HG03103 (cell line): ENCODE results near the gene TRIM46.
"Not testable (repeated sequence)": the region's sequence is repeated elsewhere in the genome, so short reads cannot be mapped to it uniquely, and the experiment has no call there.

Experiments used
- ATAC-seq: cut with Tn5 transposase; IDR thresholded peaks from one replicate; pipeline ENCODE4 v1.9.1; 2021; ENCODE audit warnings: low read depth; ENCODE audit not compliant: unreplicated experiment

Gene TRIM46

DNA sequence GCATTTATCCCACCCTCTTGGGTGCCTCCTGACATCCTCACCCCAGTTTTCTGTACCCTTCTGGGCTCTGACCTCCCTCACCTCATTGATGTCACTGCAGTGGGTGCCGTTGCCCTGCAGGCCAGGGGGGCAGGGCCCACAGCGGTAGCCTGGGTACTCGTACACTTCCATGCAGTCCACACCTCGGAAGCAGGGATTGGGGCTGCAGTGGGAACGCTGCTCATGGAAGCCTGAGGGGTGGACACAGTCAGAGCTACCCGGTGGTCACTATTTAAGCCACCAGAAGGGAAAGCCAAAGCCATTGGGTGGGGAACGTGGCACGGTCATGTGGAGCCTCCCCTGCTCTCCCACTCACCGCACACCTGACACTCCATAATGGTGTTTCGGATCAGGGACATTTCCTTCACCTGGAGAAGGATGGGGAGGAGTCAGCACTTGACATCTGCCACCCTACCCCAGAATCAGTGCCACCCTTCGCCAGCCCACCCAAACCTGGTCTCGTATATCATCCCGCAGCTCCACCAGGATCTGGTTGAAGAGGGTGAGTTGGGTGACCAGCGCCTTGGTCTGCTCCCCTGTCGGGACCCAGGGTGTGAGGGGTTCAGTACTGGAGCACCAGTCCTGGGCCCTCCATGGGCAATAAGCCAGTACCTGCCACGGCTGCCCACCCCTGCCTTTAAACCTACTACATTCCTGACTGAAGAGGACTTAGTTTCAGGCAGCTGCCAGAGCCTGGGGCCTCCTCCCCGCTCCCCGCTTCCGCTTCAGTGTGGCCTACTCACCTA lies 29.3 kb downstream of the TRIM46 start:
- ATAC-seq: no peak

DNA sequence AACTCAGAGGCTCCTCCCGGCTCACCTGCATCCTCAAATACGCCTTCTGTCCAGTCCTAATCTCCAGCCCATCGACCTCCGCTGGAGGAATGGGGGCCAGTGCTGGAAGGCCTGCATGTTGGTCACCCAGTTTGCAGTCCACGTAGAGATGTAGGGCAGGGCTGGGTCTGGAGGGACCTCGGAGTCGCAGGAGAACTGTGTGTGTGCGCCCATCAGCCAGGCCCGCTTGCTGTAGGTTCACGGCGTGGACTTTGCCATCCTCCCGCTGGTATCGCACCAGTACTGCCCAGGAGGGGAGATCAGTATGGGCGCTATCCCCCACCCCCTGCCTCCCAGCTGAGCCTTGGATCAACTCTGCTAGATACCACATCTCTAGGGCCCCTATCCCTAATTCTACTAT lies 31.4 kb downstream of the TRIM46 start:
- ATAC-seq: no peak

DNA sequence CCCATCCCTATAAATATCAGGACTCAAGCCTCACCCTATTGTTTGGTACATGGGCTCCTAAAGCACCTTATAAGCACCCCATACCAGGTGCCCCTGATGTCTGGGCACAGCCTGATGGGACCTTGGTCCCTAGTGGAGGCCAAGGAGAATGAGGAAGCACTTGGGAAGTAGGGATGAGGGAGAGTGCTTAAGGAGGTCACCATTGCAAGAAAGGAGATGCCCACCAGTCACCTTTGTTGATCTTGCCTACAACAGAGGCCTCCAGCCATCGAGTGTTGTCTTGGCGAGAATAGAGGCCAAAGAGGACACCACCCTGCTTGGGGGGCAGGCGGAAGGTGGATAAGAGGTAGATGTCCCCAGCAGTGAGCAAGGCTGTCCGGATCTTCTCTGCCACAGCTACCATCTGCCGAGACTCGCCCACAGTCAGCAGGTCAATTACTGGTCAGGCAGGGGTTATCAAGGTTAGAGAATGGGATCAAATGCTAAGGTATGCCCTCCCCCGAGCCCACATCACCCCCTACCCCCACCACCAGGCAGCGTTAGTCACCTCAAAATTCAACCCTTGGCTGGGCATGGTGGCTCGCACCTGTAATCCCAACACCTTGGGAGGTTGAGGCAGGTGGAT lies 32.4 kb downstream of the TRIM46 start:
- ATAC-seq: no peak

DNA sequence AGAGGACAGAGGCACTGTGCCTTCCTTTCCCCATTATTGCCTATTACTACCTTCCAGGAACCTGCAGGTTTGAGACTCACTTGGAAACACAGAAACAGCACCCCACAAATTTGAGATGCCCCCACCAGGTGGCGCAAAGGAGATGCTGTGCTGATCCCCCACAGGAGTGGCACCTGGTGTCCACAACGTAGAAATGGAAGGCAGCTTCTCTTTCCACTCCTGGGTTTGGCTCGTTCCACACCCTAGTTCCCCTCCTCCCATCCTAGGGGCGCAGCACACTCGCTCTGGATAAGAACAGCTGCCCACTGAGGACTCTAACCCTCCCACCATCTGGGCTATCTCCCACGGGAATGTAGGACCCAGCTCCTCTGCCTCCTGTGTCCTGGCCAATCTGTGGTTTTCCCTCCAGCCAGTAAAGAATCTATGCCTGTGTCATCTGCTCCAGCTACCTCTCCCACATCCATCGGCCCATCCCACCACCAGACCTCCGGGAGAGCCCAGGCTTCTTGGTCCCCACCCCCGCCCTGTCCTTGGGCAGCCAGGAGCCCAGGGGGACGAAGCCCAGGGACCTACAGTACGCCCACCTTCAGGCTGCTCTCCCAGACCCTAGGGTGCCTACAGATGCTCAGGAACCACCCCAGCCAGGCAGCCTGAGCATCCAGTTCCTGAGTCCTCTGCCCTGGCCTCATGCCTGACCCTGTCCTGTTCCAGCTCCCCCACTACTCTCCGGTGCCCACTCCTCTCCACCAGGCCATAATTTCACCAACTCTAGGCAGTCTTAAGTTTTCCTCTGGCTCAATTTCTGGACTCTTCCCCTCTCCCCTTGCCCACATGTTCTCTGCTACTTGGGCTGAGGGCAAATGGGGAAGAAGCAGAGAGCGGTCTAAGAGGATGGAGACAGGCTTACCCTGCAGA lies 33.5 kb downstream of the TRIM46 start:
- ATAC-seq: no peak

DNA sequence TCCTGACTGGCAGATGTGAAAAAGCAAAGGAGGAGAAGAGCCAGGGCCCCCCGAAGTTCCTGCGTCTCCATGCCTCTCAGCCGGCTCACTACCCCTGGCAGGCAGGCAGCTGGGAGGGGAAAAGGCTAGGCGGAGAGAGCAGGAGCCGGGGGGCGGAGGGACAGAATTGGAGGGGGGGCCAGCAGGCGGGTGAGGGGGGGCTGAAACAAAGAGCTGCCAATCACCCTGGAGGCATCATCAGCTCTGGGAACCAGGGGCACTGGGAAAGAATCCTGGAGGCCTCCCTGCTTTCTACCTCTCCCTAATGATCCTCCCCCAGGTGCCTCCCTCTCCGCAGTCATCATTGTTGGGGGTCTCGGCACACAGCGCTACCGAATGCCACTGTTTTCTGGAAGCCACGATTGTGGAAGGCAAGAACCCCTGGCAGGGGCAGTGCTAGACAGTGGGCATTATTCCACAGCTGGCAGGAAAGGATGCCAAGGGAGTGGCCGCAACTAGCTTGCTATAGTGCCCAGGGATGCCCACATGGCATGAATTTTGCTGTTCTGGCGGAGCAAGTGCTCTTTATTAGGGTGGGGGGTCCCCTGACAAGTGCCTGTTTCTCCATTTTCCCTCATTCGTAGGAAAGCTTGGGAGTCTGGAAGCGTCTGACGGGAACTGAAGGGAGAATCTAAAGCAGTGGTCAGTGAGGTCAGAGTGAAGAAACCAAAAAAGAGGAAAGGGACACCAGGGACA lies 34.3 kb downstream of the TRIM46 start, which contains the start of gene THBS3:
THBS3 (minus strand) TSS at position 92 of the 735 bp plus-strand sequence; CDS start at position 71, 21 bp downstream.
- no peak for ATAC-seq

DNA sequence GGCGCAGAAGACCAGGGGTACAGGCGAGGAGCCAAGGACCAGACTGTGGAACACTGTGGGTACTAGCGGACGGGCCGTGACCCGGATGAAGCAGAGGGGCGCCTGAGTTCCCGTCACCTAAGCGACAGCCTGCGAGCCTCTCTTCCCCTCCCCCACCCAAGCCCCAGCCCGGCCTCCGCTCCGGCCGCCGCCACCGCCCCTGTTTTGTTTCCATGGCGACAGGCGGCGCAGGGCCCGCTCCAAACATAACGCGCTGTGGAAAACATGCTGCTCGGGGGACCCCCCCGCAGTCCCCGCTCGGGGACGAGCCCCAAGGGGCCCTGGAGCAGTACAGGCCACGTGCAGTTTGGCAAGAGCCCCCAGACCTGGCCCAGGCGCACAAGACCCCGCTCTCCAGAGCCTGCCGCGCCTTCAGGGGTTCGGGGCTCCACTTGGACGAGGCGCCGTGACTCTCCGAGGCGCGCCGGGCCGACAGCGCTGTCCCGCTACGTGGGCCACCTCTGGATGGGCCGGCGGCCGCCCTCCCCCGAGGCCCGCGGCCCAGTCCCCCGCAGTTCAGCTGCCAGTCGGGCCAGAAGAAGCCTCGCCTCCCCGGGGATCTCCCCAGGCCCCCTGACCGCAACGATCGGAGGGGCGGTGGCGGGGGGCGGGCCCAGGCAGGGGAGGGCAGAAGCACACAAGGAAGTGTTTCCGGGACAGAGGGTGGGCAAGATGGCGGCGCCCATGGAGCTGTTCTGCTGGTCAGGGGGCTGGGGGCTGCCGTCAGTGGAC lies 35.1 kb downstream of the TRIM46 start, which contains the start of gene MTX1:
MTX1 (plus strand) TSS at position 155 of the 771 bp plus-strand sequence; CDS start at position 265, 110 bp downstream.
- no peak for ATAC-seq

DNA sequence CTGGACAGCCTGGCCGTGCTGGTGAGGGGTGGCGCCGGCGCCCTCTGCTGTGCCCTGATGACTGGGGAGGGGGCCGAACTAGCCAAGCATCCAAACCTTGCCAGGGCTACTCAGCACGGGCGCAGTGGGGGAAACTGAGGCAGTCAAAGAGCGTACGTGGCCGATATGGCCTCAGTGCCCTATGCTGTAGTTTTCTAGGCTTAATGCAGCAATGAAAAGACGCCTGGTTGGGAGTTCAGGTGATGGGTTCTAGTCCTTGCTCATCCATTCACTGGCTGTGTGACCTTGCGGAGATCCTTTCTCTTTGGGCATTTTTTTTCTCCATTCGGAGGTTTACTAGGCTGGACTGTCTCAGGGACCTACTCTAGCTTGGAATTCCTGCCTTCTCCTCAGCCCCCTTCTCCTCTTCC lies 35.7 kb downstream of the TRIM46 start:
- ATAC-seq: no peak

DNA sequence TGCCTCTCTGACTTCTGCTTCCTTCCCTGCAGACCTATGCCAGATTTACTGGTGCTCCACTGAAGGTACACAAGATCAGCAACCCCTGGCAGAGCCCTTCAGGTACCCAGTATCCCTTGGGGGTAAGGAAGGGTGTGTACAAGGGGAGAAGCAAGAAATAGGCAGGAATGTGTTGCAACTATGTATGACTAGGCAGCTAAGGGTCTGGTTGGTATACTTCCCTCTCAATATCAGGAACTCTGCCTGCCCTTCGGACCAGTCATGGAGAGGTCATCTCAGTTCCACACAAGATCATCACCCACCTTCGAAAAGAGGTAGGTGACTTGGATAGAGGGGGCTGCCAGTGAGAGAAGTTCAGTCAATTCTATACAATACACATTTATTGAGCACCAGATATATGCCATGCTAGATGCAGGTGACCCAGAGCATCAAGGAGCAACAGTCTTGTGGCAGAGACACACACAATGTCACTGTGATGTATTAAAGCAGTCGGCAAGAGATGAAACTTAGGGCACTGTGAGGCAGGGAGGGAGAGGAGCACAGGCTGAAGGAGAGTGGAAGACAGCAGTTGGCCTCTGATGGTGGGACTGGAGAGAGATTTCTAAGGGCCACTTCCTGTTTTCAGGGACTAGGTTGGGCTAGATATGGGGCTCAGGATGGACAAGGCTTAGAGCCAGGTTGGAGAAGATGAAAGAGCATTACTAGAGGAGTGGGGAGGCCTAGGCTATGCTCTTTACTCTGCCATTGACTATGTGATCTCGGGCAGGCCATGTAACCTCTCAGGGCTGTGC lies 36.9 kb downstream of the TRIM46 start:
- ATAC-seq: no peak

DNA sequence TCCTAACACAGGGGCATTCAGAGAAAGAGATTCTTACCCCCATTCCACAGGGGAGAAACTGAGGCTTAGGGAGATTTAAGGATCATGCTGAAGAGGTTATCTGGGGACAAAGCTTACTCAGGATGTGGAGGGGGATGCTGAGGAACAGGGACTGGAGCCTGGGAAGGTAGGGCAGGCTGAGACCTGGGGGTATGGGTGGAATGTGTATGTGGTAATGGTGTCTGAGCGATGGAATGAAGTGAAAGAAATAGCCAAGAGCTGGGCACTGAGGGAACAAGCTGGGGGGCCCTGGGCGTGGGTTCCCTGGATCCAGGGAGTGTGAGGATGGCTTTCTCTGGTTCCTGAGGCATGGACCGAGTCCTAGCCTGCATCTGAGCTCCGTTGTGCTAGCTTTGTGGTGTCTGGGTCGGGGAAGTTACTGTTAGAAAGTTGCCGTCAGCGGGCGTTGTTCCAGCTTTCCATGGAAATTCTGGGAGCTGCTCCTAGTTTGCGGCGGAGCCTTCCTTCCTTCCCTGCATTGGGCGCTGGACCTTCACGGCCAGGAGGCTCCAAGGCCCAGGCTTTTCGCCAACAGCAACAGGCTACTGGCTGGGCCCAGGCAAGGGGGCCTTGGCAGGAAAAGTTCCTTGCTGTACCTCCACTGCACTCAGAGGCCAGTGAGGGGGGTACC lies 37.9 kb downstream of the TRIM46 start:
- ATAC-seq: not testable (repeated sequence)

DNA sequence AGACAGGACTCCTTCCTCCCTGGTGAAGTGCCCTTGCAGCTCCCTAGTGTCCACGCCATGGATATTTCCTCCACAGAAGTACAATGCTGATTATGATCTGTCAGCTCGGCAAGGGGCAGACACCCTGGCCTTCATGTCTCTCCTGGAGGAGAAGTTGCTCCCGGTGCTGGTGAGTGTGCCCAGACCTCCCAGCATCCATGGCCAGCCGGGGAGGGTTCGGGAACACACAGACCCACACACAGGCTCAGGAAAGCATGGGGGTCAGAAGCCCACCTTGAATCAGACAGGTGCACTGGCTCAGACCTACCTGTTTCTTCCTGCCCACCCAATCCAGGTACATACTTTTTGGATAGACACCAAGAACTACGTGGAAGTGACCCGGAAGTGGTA lies 38.4 kb downstream of the TRIM46 start:
- ATAC-seq: not testable (repeated sequence)

DNA sequence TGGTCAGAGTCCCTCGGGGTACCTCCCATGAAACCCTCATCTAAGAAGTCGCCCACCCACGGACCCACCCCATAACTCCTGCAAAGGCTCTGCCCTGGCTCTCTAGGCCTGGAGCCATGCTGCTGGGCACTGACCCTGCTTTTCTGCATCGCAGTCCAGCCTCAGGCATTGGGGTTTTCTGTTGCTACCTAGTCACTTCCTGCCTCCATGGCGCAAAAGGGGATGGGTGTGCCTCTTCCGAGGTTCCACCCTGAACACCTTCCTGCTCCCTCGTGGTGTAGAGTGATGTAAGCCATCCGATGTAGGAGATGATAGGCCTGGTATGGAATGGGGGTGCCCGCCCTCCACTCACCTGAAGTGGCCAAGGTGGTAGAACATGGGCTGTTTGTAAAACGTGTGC lies 41.1 kb downstream of the TRIM46 start:
- ATAC-seq: not testable (repeated sequence)

DNA sequence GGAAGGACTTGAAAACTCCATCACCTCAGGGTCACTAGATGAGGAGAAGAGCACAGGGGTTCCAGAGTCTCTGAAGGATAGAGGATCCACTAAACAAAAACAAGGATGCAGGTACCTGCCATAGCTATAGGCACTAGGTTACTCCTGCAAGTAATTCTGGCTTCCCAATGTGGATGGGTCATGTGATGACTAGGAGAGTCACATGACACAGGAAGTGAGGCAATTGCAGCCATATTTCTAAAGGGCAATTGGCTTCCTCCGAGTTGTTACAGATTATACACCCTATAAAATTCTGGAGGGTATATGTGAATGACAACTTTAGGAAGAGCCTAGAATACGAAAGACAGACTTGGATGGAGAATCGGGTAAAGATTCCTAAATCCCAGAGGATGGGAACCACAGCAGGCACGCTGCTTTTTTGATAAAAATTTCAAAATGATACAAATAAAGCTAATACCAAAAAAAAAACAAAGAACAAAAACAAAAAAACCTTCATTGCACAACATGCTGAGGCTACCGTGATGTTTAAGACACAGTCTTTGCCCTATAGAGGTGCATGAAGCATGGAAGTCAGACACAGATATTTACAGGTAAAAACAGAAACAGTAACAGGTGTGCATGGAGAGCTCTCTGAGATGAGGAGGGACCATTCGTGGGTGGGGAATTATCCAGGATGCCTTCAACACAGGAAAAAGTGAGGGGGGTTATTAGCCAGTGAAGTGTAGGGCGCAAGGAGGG lies 45.4 kb downstream of the TRIM46 start:
- ATAC-seq: no peak

DNA sequence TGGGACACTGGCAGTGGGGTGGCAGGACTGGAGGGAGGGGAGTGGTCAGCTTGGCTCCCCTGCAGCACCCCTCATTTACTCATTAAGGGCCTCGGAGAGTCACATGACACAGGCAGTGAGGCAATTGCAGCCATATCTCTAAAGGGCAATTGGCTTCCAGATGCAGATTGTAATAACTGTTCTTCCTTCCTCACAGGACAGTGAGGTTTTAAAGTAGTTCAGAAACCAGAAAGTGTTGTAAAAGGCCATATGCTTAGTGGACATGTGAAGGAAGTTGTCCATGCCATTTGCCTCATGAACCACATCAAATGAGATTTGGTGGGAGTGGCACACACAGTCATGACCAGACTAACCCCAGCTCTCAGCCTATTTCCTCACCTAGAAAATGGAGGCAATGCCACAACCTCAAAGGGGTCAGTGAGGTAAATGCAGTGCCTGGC lies 46.0 kb downstream of the TRIM46 start:
- no peak for ATAC-seq

DNA sequence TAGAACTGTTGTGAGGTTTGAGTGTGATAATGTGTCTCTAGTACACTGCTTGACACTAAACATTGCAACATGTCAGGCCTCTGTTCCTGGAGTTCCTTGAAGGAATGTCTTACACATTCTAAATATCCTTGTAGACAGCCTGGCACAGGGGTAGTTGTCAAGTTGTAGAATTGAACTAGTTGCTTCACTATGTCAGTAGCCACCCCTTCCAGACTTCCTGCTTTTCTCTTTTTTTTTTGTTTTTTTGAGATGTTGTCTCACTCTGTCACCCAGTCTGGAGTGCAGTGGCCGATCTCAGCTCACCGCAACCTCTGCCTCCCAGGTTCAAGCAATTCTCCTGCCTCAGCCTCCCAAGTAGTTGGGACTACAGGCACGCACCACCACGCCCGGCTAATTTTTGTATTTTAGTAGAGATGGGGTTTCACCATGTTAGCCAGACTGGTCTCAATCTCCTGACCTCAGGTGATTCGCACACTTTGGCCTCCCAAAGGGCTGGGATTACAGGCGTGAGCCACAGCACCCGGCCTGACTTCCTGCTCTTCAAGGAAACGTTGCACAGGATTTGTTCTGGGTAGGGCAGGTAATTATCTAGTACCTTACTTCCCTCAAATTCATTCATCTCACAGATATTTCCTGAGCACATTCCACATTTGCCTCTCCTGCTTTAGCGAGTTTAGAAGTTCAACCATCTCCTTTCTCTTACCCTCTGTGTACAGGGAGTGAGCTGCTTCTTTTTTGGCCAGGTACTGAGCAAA lies 46.7 kb downstream of the TRIM46 start:
- not testable (repeated sequence) for ATAC-seq

DNA sequence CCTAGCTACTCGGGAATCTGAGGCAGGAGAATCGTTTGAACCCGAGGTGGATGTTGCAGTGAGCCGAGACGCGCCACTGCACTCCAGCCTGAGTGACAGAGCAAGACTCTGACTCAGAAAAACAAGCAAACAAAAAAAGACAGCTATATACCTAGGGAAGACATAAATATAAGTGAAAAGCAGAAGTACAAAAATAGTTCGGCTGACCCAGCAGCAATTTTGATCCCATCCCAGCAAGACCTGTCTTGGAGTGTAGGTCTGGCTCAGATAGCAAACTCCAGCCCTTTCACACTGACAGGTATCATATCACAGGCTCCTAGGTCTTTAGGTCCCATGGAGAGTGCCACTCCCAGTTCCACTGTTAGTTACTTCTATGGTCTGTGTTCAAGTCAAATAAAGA lies 49.4 kb downstream of the TRIM46 start:
- no peak for ATAC-seq

DNA sequence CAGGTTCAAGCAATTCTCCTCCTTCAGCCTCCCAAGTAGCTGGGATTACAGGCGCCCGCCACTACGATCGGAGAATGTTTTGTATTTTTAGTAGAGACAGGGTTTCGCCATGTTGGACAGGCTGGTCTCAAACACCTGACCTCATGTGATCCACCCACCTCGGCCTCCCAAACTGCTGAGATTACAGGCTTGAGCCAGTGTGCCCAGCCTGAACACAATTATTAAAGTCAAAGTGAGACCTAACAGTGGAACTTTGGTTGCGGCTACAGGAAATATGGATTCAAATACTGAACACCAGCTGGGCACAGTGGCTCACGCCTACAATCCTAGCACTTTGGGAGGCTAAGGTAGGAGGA lies 51.7 kb downstream of the TRIM46 start:
- not testable (repeated sequence) for ATAC-seq
